Panc1 (cell line): ENCODE results near the gene FAM120C. TPM values are rescaled to one million over a fixed set of nuclear protein-coding genes. Genes with fewer than 3 reads are reported as not detected.

ENCODE experiments used
- ATAC-seq: fragments of 200-7000 bp; cut with Tn5 transposase; 2 replicates; pipeline ENCODE4 v1.9.1; 2020; ENCODE audit warnings: mild to moderate bottlenecking, moderate library complexity
- BruUV-seq: library from RNA; stranded (reverse); fragments of 400-500 nt; replicated peaks from 2 replicates; lab custom pipeline; 2021; lab: Mats Ljungman, UMichigan
- CTCF ChIA-PET: fragments of 300-600 bp; sonication (Branson Sonifier 250); formaldehyde crosslinking; loops from one replicate; lab custom pipeline; 2022; ENCODE audit warnings: antibody characterized with exemption; lab: Charles Lee
- POLR2A ChIA-PET: fragments of 300-600 bp; sonication (Branson Sonifier 250); formaldehyde crosslinking; loops from one replicate; lab custom pipeline; 2022; ENCODE audit warnings: antibody characterized with exemption; lab: Charles Lee
- DNase-seq: peaks from one replicate; pipeline ENCODE4 v3.0.0-alpha.2; 2010; ENCODE audit warnings: low read depth, low spot score
- H3K27ac ChIP-seq: 2 replicates; pipeline ENCODE4 v1.5.1; 2011; ENCODE audit warnings: mild to moderate bottlenecking, low read length, inconsistent platforms
- H3K27me3 ChIP-seq: fragments of 200-500 bp; sonication (Bioruptor generic); 2 replicates; pipeline ENCODE4 v1.6.0; 2014; ENCODE audit warnings: low read length, inconsistent platforms; ENCODE audit not compliant: control insufficient read depth, insufficient read depth
- H3K36me3 ChIP-seq: fragments of 200-500 bp; sonication (Bioruptor generic); 2 replicates; pipeline ENCODE4 v1.5.1; 2014; ENCODE audit warnings: inconsistent platforms, mild to moderate bottlenecking, low read length, moderate library complexity; ENCODE audit not compliant: control insufficient read depth, insufficient read depth
- H3K4me1 ChIP-seq: 2 replicates; pipeline ENCODE4 v1.5.1; 2011; ENCODE audit warnings: inconsistent platforms, mild to moderate bottlenecking, low read length, moderate library complexity; ENCODE audit not compliant: control insufficient read depth, insufficient read depth
- H3K4me3 ChIP-seq, 2 experiments: 2 replicates each; pipeline ENCODE4 v1.5.1; 2011 to 2012; ENCODE audit warnings: low read depth in 2 of 2, low read length in 2 of 2, mild to moderate bottlenecking in 2 of 2, inconsistent platforms in 1 of 2, moderate library complexity in 1 of 2
- H3K9me3 ChIP-seq: fragments of 200-500 bp; sonication (Bioruptor generic); 2 replicates; pipeline ENCODE4 v1.5.1; 2014; ENCODE audit warnings: low read depth, mild to moderate bottlenecking, inconsistent platforms, low read length, moderate library complexity; ENCODE audit not compliant: control insufficient read depth, insufficient read depth
- CTCF ChIP-seq: fragments of 450-650 bp; IDR thresholded peaks from 2 replicates; pipeline ENCODE4 v1.5.1; 2017; ENCODE audit warnings: mild to moderate bottlenecking
- POLR2AphosphoS5 ChIP-seq: IDR thresholded peaks from 2 replicates; pipeline ENCODE4 v1.6.1; 2012; ENCODE audit warnings: mild to moderate bottlenecking, low read depth, low read length, moderate library complexity
- REST ChIP-seq, 2 experiments: IDR thresholded peaks; 2 replicates each; pipeline ENCODE4 v1.6.1; 2011 to 2012; ENCODE audit warnings: low read depth in 2 of 2, control low read depth in 1 of 2, low read length in 1 of 2, mild to moderate bottlenecking in 1 of 2, moderate library complexity in 1 of 2; ENCODE audit not compliant: insufficient read depth in 1 of 2
- SIN3A ChIP-seq: IDR thresholded peaks from 2 replicates; pipeline ENCODE4 v1.6.1; 2012; ENCODE audit warnings: low read depth, mild to moderate bottlenecking, low read length, moderate library complexity, borderline replicate concordance; ENCODE audit not compliant: insufficient read depth
- TCF7L2 ChIP-seq: IDR thresholded peaks from 2 replicates; pipeline ENCODE4 v1.6.1; 2011; ENCODE audit warnings: mild to moderate bottlenecking, low read depth, low read length, inconsistent platforms
- in situ Hi-C: cut with HindIII; loops from 2 replicates; pipeline ENCODE4 v1.10.0; 2016; ENCODE audit warnings: low sequenced_read_pairs, low pct_unique_long_range_greater_than_20kb
- intact Hi-C: fragments of 100-400 bp; cut with micrococcal nuclease; formaldehyde crosslinking; loops from one replicate; pipeline ENCODE4 v1.10.0; 2022; ENCODE audit not compliant: unreplicated experiment
- total RNA-seq: library from RNA; stranded (reverse); gene quantifications from one replicate; pipeline ENCODE4 v1.2.1, GENCODE V29; 2021; ENCODE audit not compliant: unreplicated experiment

The FAM120C gene
- total RNA-seq, 1 experiment from 2014 or later = 12.1 TPM

- Histone ChIP-seq H3K27me3 (no peaks in the 10 kb centered on the region), H3K4me3 (no peak overlapping the region), H3K4me1 (no peaks in the 10 kb centered on the region), H3K27ac (no peak overlapping the region), H3K36me3 (no peaks in the 10 kb centered on the region; the same call in 1 of the 2 replicates), H3K9me3 (no peaks in the 10 kb centered on the region)
- POLR2A ChIA-PET = no interaction called here
- DNase-seq (no peak), ATAC-seq (no peak)
- no TSS peak for BruUV-seq
- in situ Hi-C loops (no loop called here), intact Hi-C loops (no loop called here)
- TF ChIP-seq CTCF (no peak), SIN3A (no peak), TCF7L2 (no peak), POLR2AphosphoS5 (no peak), REST (IDR thresholded peaks at IDR 0.05; ENCODE audit: insufficient read depth in 1 of 2, low read depth in 2 of 2, low read length in 1 of 2) (no peak)
- CTCF ChIA-PET = no interaction called here
These were observed 11.4 kb downstream of the FAM120C start for GRCh38 chrX:54171527-54172250.

GRCh38 chrX:54171091-54171490 is 12.0 kb downstream of the FAM120C start:
- DNase-seq = no peak
- in situ Hi-C loops (no loop called here), intact Hi-C loops (no loop called here)
- no peak overlapping the region for H3K4me3 ChIP-seq
- no peaks in the 10 kb centered on the region for H3K4me1 ChIP-seq
- no peaks in the 10 kb centered on the region for H3K9me3 ChIP-seq
- no peaks in the 10 kb centered on the region; the same call in 1 of the 2 replicates for H3K36me3 ChIP-seq
- ChIA-PET CTCF (no interaction called here), POLR2A (no interaction called here)
- H3K27ac ChIP-seq = no peak overlapping the region
- ATAC-seq = no peak
- BruUV-seq = no TSS peak
- no peaks in the 10 kb centered on the region for H3K27me3 ChIP-seq
- TF ChIP-seq SIN3A = no peak
- no peak for TF ChIP-seq TCF7L2
- no peak for TF ChIP-seq CTCF
- no peak for TF ChIP-seq REST (IDR thresholded peaks at IDR 0.05; ENCODE audit: insufficient read depth in 1 of 2, low read depth in 2 of 2, low read length in 1 of 2)
- no peak for TF ChIP-seq POLR2AphosphoS5
